SK-N-SH treated with all-trans-retinoic acid at 6 μM for 48 hours (cell line): ENCODE results near the gene NFIX.

Experiments used
- ARNTL ChIP-seq: fragments of 450-650 bp; formaldehyde crosslinking; IDR thresholded peaks from 2 replicates; pipeline ENCODE4 v1.5.0; 2020; ENCODE audit warnings: low read depth, mild to moderate bottlenecking, moderate library complexity, borderline replicate concordance
- BACH2 ChIP-seq: fragments of 250-450 bp; sonication (Bioruptor Pico); IDR thresholded peaks from 2 replicates; pipeline ENCODE4 v1.9.0; 2021; ENCODE audit warnings: mild to moderate bottlenecking, borderline replicate concordance
- ESRRG ChIP-seq: fragments of 250-450 bp; sonication (Bioruptor Pico); IDR thresholded peaks from 2 replicates; pipeline ENCODE4 v1.6.1; 2021; ENCODE audit warnings: mild to moderate bottlenecking
- ISL1 ChIP-seq: fragments of 250-450 bp; sonication (Bioruptor Pico); IDR thresholded peaks from 2 replicates; pipeline ENCODE4 v2.1.2; 2022; ENCODE audit warnings: mild to moderate bottlenecking, moderate library complexity
- OSR1 ChIP-seq: fragments of 250-450 bp; sonication (Bioruptor Pico); IDR thresholded peaks from 2 replicates; pipeline ENCODE4 v1.8.0; 2022; ENCODE audit warnings: moderate library complexity, mild to moderate bottlenecking, inconsistent platforms
- SNAI2 ChIP-seq: fragments of 250-450 bp; sonication (Bioruptor Pico); IDR thresholded peaks from 2 replicates; pipeline ENCODE4 v1.5.0; 2020; ENCODE audit warnings: mild to moderate bottlenecking, moderate library complexity
- TCF4 ChIP-seq: fragments of 250-450 bp; sonication (Bioruptor Pico); IDR thresholded peaks from 2 replicates; pipeline ENCODE4 v1.8.0; 2021; ENCODE audit warnings: mild to moderate bottlenecking, moderate library complexity, borderline replicate concordance
- ZFP3 ChIP-seq: fragments of 250-450 bp; sonication (Bioruptor Pico); IDR thresholded peaks from 2 replicates; pipeline ENCODE4 v1.5.0; 2020; ENCODE audit warnings: mild to moderate bottlenecking, moderate library complexity
- ZNF565 ChIP-seq: fragments of 450-650 bp; formaldehyde crosslinking; conservative IDR thresholded peaks from 2 replicates; pipeline ENCODE4 v1.5.0; 2020; ENCODE audit warnings: low read depth, mild to moderate bottlenecking, moderate library complexity
- TF ChIP-seq, protein P1 (sequence below): fragments of 250-450 bp; sonication (Bioruptor Pico); IDR thresholded peaks from 2 replicates; pipeline ENCODE4 v1.8.0; 2020; ENCODE audit warnings: mild to moderate bottlenecking, moderate library complexity, borderline replicate concordance
- TF ChIP-seq, protein P2 (sequence below): fragments of 250-450 bp; sonication (Bioruptor Pico); IDR thresholded peaks from 2 replicates; pipeline ENCODE4 v1.5.1; 2020; ENCODE audit warnings: low read depth, mild to moderate bottlenecking, moderate library complexity
- TF ChIP-seq, protein P3 (sequence below): fragments of 250-450 bp; sonication (Bioruptor Pico); IDR thresholded peaks from 2 replicates; pipeline ENCODE4 v1.5.1; 2021; ENCODE audit warnings: mild to moderate bottlenecking, moderate library complexity
- TF ChIP-seq, protein P4 (sequence below): fragments of 250-450 bp; sonication (Bioruptor Pico); IDR thresholded peaks from 2 replicates; pipeline ENCODE4 v1.8.0; 2021; ENCODE audit warnings: low read depth, mild to moderate bottlenecking, moderate library complexity, borderline replicate concordance

DNA sequence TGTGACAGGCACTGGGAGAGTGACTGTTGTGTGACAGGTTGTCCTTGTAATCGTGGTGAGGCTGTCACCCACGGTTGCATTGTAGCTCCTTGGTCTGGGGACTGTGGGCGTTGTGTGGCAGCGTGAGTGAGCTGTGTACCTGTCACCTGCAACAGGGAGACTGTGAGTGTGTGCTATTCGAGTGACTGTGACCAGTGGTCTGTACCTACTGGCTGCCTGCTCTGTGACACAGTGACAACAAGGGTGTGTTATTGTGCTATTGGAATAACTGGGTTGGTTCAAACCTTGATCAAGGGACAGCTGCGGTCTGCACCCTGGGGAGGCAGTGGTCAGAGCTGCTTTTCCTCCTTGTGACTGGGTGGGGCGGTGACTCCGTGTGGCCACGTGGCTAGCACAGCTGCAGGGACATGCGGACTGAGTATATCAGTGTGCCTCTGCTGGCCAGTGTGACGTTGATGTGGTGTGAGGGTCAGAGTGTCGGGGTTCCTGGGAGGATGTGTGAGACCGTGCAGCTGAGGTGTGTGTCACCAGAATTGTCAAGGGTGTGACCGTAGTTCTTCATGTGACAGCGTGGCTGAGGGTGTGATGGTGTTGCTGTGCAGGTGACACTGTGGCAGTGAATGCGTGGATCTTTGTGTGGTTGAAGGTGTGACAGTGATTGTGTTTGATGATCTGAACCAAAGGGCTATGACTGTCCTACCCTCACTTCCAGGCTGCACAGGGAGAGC is 10.1 kb upstream of the NFIX start:
- no peak for TF ChIP-seq SNAI2
- TF ChIP-seq, protein P1, sequence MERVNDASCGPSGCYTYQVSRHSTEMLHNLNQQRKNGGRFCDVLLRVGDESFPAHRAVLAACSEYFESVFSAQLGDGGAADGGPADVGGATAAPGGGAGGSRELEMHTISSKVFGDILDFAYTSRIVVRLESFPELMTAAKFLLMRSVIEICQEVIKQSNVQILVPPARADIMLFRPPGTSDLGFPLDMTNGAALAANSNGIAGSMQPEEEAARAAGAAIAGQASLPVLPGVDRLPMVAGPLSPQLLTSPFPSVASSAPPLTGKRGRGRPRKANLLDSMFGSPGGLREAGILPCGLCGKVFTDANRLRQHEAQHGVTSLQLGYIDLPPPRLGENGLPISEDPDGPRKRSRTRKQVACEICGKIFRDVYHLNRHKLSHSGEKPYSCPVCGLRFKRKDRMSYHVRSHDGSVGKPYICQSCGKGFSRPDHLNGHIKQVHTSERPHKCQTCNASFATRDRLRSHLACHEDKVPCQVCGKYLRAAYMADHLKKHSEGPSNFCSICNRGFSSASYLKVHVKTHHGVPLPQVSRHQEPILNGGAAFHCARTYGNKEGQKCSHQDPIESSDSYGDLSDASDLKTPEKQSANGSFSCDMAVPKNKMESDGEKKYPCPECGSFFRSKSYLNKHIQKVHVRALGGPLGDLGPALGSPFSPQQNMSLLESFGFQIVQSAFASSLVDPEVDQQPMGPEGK (CRISPR knock-in tag) = no peak
- TF ChIP-seq ISL1 (CRISPR knock-in tag) = no peak
- TF ChIP-seq ESRRG = no peak
- TF ChIP-seq ZFP3 = no peak
- no peak for TF ChIP-seq BACH2
- TF ChIP-seq ARNTL (CRISPR knock-in tag) = no peak
- no peak for TF ChIP-seq OSR1
- TF ChIP-seq, protein P2, sequence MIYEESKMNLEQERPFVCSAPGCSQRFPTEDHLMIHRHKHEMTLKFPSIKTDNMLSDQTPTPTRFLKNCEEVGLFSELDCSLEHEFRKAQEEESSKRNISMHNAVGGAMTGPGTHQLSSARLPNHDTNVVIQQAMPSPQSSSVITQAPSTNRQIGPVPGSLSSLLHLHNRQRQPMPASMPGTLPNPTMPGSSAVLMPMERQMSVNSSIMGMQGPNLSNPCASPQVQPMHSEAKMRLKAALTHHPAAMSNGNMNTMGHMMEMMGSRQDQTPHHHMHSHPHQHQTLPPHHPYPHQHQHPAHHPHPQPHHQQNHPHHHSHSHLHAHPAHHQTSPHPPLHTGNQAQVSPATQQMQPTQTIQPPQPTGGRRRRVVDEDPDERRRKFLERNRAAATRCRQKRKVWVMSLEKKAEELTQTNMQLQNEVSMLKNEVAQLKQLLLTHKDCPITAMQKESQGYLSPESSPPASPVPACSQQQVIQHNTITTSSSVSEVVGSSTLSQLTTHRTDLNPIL (CRISPR knock-in tag) = no peak
- TF ChIP-seq, protein P3, sequence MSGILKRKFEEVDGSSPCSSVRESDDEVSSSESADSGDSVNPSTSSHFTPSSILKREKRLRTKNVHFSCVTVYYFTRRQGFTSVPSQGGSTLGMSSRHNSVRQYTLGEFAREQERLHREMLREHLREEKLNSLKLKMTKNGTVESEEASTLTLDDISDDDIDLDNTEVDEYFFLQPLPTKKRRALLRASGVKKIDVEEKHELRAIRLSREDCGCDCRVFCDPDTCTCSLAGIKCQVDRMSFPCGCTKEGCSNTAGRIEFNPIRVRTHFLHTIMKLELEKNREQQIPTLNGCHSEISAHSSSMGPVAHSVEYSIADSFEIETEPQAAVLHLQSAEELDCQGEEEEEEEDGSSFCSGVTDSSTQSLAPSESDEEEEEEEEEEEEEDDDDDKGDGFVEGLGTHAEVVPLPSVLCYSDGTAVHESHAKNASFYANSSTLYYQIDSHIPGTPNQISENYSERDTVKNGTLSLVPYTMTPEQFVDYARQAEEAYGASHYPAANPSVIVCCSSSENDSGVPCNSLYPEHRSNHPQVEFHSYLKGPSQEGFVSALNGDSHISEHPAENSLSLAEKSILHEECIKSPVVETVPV (CRISPR knock-in tag) = no peak
- no peak for TF ChIP-seq ZNF565 (CRISPR knock-in tag)
- TF ChIP-seq, protein P4, sequence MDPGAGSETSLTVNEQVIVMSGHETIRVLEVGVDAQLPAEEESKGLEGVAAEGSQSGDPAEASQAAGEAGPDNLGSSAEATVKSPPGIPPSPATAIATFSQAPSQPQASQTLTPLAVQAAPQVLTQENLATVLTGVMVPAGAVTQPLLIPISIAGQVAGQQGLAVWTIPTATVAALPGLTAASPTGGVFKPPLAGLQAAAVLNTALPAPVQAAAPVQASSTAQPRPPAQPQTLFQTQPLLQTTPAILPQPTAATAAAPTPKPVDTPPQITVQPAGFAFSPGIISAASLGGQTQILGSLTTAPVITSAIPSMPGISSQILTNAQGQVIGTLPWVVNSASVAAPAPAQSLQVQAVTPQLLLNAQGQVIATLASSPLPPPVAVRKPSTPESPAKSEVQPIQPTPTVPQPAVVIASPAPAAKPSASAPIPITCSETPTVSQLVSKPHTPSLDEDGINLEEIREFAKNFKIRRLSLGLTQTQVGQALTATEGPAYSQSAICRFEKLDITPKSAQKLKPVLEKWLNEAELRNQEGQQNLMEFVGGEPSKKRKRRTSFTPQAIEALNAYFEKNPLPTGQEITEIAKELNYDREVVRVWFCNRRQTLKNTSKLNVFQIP = no peak
- no peak for TF ChIP-seq TCF4 (CRISPR knock-in tag)
